Stimulated activated CD4-positive, alpha-beta T cell treated with anti-CD3 and anti-CD28 coated beads, Interleukin-12 subunit alpha, Interleukin-12 subunit beta, amount 100 ng/mL, for 48 hours (primary cell): ENCODE data around the gene ARL5C.
"Not testable (repeated sequence)": the region's sequence is repeated elsewhere in the genome, so short reads cannot be mapped to it uniquely, and the experiment has no call there.

Experiments
- DNase-seq, 3 donors: peaks; one replicate each; pipeline ENCODE4 v3.0.0-alpha.2; 2020; ENCODE audit warnings: low read depth in 2 of 3, low spot score in 1 of 3

The ARL5C gene

DNA sequence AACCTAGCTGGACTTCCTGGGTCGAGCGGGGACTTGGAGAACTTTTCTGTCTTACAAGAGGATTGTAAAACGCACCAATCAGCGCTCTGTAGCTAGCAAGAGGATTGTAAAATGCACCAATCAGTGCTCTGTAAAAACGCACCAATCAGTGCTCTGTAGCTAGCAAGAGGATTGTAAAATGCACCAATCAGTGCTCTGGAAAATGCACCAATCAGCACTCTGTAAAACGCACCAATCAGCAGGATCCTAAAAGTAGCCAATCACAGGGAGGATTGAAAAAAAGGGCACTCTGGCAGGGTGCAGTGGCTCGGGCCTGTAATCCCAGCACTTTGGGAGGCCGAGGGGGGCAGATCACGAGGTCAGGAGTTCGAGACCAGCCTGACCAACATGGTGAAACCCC lies 2.5 kb upstream of the ARL5C start:
- not testable (repeated sequence) for DNase-seq

DNA sequence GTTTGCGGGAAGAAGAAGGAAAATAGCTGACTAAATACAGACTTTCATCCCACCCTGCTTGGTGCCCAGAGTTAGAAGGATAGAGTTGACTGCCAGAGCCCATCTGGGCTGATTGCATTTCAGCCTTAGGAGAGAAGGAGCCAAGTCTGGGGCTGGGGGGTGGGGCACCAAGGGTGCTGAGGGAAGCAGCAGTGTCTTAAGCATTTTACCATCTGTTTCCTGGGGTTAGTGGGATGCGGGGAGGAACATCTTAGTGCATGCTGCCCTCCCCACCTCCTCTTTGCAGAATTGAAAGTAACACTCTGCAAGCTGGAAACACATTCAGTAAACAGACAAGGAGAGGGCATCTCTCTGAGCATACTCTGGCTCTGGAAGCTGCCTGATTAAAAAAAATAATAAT lies 1.5 kb upstream of the ARL5C start:
- no peak for DNase-seq

- DNase-seq = no peak
Observed at GRCh38 chr17:39166437-39167335, 725 bp upstream of the ARL5C start.

GRCh38 chr17:39165178-39165840 lies 652 bp downstream of the ARL5C start:
- no peak for DNase-seq

DNA sequence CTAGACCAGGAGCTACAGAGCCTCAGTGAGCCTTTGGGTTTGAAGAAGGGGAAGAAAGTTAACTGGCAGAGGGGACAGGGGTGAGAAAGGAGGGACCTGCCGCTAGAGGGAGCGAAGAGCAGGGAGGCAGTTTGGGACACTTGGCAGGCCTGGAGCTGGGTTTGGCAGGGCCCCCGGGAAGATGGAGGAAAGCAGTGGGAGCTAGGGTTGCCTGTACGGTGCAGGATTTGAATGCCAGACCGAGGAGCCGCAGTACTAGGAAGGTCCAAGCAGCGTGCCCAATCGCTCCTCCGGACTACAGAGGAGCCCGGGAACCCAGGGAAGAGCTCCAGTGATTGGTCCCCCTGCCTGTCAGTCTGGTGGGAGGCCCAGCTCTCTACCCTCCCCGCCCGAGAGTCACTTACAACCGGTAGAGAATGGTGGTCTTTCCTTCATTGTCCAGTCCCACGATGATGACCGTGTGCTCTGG lies 1.3 kb downstream of the ARL5C start:
- peak; percentile 64 to 72 (median 67) for DNase-seq

DNA sequence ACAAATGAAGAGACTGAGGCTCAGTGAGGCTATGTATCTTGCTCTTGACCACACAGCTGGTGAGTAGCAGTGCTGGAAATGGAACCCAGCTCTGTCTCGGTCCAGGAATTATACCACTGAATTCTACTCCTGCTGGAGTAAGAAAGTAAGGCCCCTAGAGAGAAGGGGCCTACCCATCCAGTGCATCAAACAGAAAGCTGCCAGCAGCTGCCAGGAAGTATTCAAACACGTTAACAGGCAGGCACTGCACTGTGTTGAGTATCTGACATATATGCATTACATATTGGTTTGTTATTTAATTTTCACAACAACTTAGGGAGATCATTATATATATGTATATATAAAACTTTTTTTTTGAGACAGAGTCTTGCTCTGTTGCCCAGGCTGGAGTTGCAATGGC lies 4.0 kb downstream of the ARL5C start:
- DNase-seq = no peak

DNA sequence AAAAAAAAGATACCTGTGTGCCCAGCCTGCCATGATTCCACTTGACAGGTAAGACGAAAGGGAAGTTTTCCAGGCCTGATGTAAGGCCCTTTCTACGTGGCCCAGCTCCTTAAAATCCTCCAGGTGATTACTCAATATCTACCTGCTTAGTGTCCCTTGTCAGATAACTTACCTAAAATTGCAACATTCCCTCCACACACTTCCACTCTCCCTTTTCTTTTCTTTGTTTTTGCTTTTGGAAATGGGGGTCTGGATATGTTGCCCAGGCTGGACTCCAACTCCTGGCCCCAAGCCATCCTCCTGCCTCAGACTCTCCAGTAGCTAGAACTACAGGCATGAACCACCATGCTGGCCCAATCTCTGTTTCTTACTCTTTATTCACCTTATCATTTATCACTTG lies 7.3 kb downstream of the ARL5C start:
- DNase-seq = no peak

DNA sequence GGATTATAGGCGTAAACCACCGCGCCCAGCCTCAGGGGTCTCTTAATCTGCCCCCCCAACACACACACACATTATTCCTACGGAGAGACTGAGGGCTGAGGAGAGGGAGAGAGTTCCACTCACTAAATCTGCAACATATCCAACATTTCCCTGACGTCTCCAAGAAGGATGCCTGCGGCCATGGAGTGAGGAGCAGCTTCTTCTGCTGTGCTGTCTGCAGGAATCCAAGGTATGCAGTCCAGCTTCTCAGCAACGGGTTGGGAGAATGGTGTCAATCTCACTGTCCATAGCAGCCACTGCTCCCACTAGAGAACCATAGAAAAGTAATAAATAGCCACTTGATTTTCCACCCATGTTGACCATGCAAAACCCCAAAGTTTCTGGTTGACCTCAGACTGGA lies 9.5 kb downstream of the ARL5C start:
- no peak for DNase-seq

DNA sequence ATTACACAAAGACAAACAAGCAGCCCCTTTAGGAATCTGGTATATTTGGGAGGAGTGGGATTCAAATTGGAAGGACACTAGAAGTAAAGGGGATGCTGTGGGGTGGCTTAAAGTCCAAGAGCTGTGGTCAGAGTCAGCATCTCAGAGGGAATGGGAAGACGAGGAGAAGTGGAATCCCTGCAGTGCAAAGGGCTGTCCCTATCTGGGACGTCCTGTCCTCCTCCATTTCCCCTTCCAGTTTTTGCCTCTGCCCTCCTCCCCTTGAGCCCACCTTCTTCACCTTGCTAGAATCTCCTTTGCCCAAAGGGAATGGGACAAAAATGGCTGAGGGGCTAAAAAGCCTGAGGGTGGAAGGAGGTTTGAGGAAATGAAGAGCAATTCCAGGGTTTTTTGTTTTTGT lies 10.3 kb downstream of the ARL5C start:
- no peak for DNase-seq

DNA sequence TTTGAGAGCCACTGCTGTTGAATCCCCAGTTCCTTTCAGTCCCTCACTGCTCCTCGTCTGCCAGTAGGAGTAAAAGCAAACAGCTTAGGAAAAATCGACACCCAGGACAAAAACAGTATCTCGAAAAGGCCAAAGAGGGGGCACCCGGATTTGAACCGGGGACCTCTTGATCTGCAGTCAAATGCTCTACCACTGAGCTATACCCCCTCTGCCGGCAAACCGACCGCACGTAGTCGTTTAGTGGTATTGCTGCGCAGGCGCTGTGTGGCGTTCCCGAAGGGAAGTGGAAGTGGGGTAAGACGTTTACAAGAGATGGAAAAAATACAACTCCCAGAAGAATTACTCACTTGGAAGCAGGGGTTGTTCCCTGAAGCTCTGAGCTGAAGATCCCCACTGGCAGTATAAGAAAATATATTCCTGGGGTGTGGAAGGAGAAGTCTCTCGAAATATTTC lies 12.3 kb downstream of the ARL5C start:
- DNase-seq = peak; percentile 84 to 97 (median 91)

- no peak for DNase-seq
Observed at GRCh38 chr17:39151943-39152818, 13.8 kb downstream of the ARL5C start.

- no peak for DNase-seq
Observed at GRCh38 chr17:39151150-39151942, 14.6 kb downstream of the ARL5C start, which contains the start of gene PLXDC1. TSS of gene PLXDC1 (minus strand) at chr17:39151637. CDS start at chr17:39151437, 200 bp downstream.

DNA sequence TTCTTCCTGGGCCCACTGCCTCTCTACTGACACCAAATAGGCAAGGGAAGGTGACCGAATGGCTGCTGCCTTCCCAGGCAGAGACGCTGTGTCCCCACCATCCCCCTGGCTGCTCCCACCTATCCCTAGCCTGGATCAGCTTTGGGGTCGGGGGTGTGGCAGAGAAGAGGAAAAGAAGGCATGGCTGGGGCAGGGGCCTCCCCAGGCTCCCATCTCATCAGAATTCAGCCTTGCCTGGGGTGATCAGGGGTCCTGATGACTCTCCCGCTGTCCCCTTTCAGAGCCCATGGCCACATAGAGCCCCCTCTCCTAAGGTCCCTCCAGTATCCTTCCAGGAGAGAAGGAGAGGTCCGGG lies 15.2 kb downstream of the ARL5C start:
- no peak for DNase-seq

DNA sequence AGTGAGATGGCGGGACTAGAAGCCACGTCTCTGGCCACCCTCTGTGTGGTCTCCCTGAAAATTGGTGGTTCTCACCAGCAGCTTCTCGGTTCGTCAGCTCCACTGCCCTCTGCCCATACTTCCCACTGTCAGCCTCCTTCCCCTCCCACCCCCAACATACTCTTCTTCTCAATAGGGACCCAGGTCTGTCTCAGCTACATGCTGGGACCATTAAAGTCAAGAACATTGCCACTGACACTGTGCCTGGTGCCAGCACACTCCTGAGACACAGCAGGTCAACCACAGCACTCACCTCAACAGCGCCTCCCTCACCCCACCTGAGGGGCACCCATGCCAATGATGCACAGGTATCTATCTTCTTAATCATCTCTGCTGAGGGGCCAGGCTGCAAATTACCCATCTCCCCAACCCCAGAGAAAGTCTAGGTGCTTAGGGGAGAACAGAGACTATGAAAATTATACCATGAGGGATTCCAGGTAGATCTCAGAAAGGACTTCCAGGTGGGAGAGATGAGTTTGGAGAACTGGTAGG lies 15.8 kb downstream of the ARL5C start:
- no peak for DNase-seq

GRCh38 chr17:39147221-39148185 lies 18.5 kb downstream of the ARL5C start:
- no peak for DNase-seq

DNA sequence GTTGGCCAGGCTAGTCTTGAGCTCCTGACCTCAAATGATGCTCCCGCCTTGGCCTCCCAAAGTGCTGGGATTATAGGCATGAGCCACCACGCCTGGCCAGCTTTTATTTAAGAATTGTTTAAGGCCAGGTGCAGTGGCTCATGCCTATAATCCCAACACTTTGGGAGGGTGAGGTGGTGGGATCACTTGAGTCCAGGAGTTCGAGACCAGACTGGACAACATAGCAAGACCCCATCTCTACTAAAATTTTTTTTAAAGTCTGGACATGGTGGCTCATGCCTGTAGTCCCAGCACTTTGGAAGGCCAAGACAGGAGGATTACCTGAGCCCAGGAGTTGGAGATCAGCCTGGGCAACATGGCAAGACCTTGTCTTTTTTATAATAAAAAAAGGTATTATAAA lies 19.7 kb downstream of the ARL5C start:
- DNase-seq = no peak

DNA sequence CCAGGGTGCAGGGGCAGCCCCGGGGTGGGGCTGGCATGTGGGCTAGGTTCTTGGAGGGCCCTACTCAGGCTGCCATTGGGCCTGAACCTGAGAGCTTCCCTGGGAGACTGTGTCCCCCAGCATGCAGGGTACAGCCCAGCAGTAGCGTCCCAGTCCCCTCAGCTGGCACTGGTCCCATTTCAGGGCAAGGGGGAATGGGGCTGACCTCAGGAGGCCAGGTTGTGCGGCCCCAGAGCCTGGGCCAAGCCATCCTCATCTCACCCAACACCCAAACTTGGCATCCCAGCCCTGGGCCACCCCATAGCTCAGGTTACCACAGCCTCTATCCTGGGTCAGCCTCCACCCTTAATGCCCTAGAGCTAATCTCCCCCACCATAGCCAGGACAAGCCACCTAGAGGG lies 20.8 kb downstream of the ARL5C start:
- DNase-seq = no peak

DNA sequence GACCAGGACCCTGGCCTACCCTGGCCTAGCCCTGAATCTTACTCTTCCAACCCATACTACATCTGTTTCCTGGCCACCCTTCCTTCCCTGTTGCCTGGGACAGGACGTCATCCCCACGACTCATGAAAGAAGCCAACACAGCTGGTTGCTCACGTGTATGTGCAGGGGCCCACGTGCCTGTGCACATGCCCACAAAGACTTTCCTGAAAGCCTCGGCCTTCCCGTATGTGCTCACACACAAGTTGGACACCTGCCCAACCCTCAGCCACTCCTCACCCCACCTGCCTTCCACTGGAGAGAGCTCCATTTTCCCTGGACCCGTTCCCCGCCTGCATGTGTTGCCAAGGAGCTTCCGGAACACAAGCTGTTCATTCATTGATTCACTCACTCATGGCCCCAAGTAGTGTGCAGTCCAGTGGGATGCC lies 21.5 kb downstream of the ARL5C start:
- no peak for DNase-seq

DNA sequence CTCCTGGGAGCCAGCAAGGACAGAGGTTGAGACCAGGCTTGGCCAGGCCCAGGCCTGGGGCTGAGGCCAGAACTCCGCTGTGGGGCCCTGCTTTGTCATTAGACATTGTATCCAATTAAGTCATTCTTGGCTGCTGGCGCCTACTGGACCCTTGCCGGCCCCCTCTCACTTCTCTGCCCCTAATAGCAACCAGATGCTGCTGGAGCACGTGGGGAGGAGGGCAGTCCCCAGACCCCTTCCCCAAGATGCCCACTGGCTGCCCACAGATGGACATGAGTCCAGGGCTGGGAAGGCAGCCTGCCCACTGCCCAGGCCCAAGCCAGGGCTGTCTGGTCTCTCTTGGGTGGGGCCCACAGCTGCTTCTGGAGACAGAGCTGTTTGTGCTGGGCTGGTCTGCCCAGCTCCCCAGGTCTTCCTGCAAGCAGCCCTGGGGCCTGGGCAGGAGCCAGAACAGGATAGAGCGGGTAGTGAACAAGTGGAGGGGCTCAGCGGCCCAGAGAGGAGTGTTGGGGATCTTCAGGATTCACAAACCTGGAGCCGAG lies 22.3 kb downstream of the ARL5C start:
- no peak for DNase-seq
